ENCODE results near the gene MESD.
A peak's percentile ranks its signal among the peaks of the same experiment; 100 is the strongest.

Gene MESD

GRCh38 chr15:80989518-80990478 is at the start of gene MESD:
Gene MESD (minus strand): TSS chr15:80989819. CDS start chr15:80989791, 28 bp downstream.
- DNase-seq: peak; percentile 84

- DNase-seq: no peak
These were observed 49.5 kb upstream of the MESD start for GRCh38 chr15:81038975-81039607.

GRCh38 chr15:81037952-81038743 is 48.5 kb upstream of the MESD start:
- DNase-seq: no peak

GRCh38 chr15:81033508-81033907 is 43.9 kb upstream of the MESD start:
- no peak for DNase-seq

GRCh38 chr15:81032818-81033217 is 43.2 kb upstream of the MESD start:
- DNase-seq: no peak

- DNase-seq: no peak
These were observed 42.7 kb upstream of the MESD start for GRCh38 chr15:81032355-81032754.

GRCh38 chr15:81031203-81031602 is 41.6 kb upstream of the MESD start:
- no peak for DNase-seq

- peak; percentile 64 for DNase-seq
These were observed 40.7 kb upstream of the MESD start for GRCh38 chr15:81030301-81030750.

- DNase-seq: peak; percentile 64
These were observed 40.0 kb upstream of the MESD start for GRCh38 chr15:81029414-81030300.

GRCh38 chr15:81026836-81027599 is 37.4 kb upstream of the MESD start:
- no peak for DNase-seq

GRCh38 chr15:81025721-81026370 is 36.2 kb upstream of the MESD start:
- no peak for DNase-seq

- DNase-seq: no peak
These were observed 35.3 kb upstream of the MESD start for GRCh38 chr15:81024936-81025335.

- DNase-seq: peak; percentile 41
These were observed 34.8 kb upstream of the MESD start for GRCh38 chr15:81024265-81024872.

GRCh38 chr15:81023483-81024264 is 34.1 kb upstream of the MESD start:
- peak; percentile 99 for DNase-seq

GRCh38 chr15:81021321-81021720 is 31.7 kb upstream of the MESD start:
- DNase-seq: no peak

- no peak for DNase-seq
These were observed 28.6 kb upstream of the MESD start for GRCh38 chr15:81018197-81018596.

GRCh38 chr15:81016489-81017068 is 27.0 kb upstream of the MESD start:
- DNase-seq: no peak

GRCh38 chr15:81015621-81016488 is 26.2 kb upstream of the MESD start:
- DNase-seq: no peak
